Adrenal gland (tissue), 5 donors: ENCODE data around the gene CDH4.

Source experiments
- CTCF ChIP-seq, 6 experiments: fragments of 450-650 bp in 4 of 6; fragments of 200-600 bp in 2 of 6; sonication (generic) in 1 of 6; IDR thresholded peaks; 1 replicate in 5 of 6; 2 replicates in 1 of 6; pipeline versions ENCODE4 v1.5.1 to v1.8.0; 2016 to 2021; ENCODE audit warnings: antibody characterized with exemption in 6 of 6, mild to moderate bottlenecking in 2 of 6, moderate library complexity in 1 of 6
- POLR2A ChIP-seq, 2 donors: fragments of 450-650 bp; IDR thresholded peaks; one replicate each; pipeline ENCODE4 v1.6.1; 2017; ENCODE audit warnings: antibody characterized with exemption in 2 of 2, mild to moderate bottlenecking in 2 of 2, moderate library complexity in 1 of 2
- donor health status: DM: no; HTN: no; CAD: no.

GRCh38 chr20:61594198-61594597 is 342.1 kb downstream of the CDH4 start:
- no peak for TF ChIP-seq CTCF (IDR thresholded peaks at IDR 0.05)
- no peak for TF ChIP-seq POLR2A (IDR thresholded peaks at IDR 0.05)
